Measurements from ENCODE around the gene LHPP.

LHPP gene

DNA sequence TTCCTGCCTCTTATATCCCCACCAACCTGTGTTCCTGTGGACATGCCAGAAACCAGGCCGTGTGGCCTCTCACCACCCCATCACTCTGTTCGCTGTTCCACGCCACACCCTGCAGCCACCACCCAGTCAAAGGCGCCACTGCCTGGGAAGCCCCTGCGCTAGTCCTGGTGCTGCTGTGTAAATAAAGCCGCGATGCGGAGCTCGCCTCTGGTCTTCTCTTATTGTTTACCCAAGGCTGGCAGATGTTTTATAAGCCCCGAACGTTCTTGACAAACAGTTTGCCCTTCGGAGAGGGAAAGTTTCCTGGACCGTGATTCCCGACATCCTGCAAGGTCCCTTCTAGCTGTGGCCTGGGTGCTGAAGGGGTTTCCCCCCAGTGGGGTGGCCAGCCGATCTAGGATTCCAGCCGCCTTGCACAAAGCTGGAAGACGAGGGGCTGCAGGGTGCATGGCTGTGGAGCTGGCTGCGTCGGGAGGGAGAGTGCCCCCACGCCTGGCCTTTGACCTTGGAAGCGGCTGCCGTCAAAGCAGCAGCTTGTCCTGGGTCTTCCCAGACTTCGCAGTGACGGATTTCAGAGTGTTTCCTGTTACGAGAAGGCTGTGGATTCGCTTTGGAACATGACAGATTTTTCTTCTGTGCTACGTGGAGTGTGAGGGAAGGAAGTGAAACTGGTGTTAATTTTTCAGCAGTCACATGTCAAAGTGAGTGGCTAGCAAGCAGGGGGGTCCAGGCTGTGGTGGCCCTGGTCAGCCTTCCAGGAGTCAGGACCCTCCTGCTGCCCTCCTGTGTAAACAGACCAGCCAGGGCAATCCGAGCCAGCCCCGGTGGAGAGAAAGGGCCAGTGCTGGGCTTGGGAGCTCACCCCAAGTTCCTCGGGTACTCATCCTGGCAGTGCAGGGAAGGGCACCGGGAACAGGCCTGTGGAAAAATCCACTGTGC is 61.6 kb downstream of the LHPP start:
- DNase-seq: no peak

- no peak for DNase-seq
Measured at GRCh38 chr10:124523901-124524300, 62.3 kb downstream of the LHPP start.

GRCh38 chr10:124524991-124525653 is 63.5 kb downstream of the LHPP start:
- DNase-seq: no peak

GRCh38 chr10:124525751-124526600 is 64.4 kb downstream of the LHPP start:
- no peak for DNase-seq

DNA sequence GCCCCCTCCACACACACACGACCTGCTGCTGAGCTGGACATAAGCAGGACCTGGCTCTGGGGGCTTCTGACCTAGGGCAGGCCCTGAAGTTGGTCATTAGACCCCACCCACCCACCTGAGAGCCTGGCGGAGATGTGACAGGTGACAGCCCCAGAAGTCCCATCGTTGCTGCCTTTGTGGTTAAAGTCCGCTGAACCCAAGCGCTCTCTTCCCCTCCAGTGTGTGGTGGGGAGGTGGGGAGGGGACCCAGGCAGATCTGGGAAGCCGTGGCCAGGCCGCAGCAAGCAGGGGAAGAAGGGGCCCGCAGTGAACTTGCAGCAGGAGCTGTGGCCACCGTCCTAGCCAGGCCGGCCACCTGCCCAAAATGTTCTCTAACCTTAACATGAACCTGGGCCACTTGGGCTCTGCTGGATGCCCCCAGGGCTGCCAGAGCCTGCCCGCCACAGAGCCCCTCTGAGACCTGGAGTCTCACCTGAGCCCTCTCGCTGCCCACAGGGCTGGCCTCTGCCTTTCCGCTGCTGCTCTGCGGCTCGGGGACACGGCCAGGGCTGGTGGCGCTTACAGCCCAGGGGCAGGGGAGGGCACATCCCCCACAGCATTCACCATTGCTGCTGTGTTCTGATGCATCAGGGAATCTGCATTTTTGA is 65.1 kb downstream of the LHPP start:
- no peak for DNase-seq

- DNase-seq: no peak
Measured at GRCh38 chr10:124527874-124528395, 66.3 kb downstream of the LHPP start.

DNA sequence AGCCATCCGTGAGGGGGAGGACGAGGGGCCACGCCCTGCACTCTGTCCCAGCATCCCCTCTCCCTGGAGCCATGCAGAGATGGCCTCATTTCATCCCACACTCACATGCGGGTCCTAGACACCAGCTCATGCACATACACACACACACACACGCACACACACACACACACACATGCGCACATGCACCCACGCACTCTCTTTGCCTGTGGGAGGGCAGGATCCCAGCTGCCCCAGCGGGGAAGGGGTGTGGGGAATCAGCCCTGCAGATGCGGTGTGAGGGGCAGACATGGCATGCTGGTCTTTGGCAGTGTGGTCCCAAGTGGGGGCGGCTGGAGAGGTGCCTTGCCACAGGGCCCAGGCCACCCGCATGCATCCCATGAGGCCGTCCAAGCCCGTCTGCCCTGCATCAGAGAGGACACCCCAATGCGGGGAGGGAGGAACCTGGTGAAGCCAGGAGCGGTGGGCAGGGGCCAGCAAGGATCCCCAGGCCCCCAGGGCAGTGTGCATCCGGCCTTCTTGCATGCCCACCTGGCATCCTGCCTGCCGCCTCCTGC is 68.1 kb downstream of the LHPP start:
- no peak for DNase-seq

DNA sequence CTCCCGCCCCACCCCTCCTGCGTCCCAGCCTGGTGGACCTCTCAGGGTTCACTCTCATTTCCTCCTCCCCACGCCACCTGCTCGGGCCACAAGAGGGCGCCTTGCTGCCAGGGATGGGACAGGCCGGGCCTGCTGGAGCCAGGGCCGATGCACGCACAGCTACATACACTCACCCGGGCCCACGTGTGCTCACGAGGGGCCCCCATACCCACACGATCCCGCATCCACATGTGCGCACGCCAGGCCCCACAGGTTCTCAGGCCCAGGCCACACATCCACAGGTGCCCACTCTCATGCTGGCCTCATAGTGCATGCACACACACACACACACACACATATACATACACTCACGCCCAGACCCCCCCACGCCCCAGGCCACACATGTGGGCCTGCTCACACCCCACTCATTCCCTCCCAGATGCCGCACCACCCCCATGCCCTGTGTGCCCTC is 68.6 kb downstream of the LHPP start:
- peak; percentile 94 for DNase-seq

- no peak for DNase-seq
Measured at GRCh38 chr10:124530816-124531215, 69.2 kb downstream of the LHPP start.

- no peak for DNase-seq
Measured at GRCh38 chr10:124532106-124532641, 70.6 kb downstream of the LHPP start.

DNA sequence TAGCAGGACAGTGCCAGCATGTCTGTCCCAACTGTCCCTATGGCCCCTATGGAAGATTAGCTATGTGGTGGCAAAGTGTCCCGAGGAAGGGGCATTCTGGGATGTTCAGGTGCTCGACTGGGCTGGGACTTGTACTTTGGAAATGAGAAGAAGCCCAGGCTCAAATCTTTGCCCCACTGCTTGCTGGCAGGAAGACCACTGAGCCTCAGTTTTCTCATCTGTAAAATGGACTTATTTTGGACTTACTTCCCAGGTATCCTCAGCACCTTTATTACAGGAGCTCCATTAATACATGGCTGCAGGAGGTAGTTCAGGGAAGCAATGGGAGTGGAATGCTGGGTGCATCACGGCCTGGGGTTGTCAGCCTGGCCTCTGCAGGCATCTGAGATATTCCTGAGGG is 71.2 kb downstream of the LHPP start:
- DNase-seq: no peak

GRCh38 chr10:124533266-124533665 is 71.6 kb downstream of the LHPP start:
- no peak for DNase-seq

DNA sequence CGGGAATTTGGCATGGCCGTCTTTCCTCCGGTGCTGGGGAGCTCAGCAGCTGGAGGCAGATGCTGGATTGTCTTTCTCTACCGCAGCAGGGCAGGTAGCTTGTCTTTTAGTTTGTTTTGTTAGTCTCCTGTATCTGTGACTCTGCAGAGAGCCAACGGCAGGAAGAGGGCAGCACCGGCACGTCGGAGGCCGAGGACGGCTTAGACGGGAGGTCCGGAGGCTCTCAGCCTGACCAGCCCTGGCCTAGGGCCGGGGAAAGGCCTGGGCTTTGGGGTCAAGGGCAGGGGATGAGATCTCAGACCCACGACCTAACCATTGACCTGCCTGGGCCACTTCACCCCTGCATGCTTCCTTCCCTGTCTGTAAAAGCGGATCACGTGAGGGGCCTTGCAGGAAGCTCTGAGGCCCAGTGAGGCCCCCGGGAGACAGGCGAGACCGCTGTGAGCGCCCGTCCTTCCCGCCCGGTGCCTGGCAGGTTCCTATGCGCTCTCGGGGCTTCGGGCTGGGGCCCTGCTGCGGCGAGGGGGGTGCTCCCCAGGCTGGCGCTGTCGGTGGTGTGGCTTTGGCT is 72.7 kb downstream of the LHPP start:
- no peak for DNase-seq

- no peak for DNase-seq
Measured at GRCh38 chr10:124534826-124535601, 73.4 kb downstream of the LHPP start.

DNA sequence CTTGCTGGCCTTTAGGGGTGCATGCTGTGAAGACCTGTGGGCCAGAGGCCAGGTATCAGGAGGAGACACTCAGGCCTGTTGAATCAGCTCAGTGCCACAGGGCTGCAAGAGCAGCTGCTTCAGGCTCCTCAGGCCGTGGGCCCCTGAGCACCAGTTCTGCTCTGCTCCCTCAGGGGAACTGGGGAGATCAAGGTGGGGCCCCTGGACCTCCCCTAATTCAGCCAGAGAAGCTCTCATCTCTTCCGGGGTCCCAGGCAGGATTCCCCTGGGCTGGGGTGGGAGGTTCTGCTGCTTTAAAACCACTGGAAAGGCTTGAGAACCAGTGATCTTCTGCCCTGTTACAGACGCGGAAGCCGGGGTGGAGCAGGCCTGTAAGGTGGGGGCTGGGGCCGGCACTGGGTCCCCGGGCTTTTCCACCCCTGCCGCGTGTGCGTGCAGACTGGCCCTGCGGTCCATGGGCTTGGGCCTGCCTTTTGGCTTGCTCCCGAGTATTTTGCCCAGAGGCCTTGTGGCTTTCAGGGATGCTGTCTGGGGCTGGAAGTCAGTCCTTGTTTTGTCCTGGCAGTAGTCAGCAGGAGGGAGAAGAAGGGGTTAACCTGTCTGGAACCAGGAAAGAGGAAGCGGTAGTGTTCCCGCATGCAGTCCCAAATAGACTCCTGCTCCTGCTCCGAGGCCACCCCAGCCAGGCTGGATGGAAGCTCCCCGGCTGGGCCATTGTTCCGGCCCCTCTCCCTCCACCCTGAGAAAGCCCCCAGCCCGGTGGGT is 74.3 kb downstream of the LHPP start:
- DNase-seq: no peak

DNA sequence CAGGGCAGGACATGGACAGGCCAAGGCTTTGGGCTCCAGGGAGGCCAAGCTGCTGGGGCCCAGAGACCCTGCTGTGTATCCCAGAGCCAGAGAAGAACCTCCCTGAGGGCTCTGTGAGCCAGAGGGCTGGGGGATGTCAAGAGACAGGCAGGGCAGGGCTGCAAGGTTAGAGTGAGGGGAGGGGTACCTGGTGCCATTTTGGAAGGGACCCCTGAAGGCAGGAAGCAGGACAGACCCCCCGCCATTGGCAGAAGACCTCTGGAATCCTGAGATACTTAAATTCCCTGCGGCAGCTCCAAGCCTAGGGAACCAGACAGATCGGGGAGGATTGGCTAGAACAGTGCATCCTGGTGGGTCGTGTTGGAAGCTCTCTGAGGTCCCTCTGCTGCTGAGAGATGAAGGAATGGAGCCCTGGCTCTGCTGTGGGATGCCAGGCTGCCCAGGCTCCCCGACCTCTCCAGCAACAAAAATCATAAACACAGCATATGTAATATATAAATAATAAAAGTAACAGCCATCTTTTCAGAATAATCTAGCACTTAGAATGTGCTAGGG is 75.0 kb downstream of the LHPP start:
- no peak for DNase-seq

DNA sequence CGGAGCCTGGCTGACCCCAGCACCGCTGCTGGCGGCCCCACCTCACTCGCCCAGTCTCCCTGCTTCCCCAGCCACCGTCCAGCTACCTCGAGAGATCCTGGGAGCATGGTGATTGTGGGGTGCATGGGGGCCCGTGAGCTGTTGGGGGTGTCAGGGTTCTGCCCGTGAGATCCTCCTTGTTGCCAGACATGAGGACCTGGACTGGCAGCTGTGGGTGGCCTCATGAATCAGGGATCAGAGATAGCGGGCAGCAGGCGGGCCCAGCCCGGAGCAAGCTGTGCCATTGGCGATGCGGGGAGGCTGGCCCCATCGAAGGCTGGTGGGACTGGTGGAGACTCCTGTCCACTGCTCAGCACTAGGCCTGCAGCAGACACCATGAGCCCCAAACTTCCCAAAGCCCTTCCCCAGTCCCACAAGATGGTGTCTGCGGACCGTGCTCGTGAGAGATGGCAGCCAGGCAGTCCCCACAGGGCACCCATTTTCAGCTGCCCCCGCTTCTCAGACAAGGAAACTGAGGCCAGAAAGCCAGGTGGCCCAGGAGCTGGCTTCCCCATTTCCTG is 75.6 kb downstream of the LHPP start:
- no peak for DNase-seq

- no peak for DNase-seq
Measured at GRCh38 chr10:124537891-124538290, 76.3 kb downstream of the LHPP start.

- DNase-seq: no peak
Measured at GRCh38 chr10:124538706-124539105, 77.1 kb downstream of the LHPP start.
